ENCODE results near the gene OSBPL7. TPM values are rescaled to one million over a fixed set of nuclear protein-coding genes. Genes with fewer than 3 reads are reported as not detected.

Gene OSBPL7
- total and polyA plus RNA-seq, 2 of the 13 experiments (the other 11 are each of a cell fraction or from before 2014, with no cell fraction given): 4.7 to 6.6 TPM

DNA sequence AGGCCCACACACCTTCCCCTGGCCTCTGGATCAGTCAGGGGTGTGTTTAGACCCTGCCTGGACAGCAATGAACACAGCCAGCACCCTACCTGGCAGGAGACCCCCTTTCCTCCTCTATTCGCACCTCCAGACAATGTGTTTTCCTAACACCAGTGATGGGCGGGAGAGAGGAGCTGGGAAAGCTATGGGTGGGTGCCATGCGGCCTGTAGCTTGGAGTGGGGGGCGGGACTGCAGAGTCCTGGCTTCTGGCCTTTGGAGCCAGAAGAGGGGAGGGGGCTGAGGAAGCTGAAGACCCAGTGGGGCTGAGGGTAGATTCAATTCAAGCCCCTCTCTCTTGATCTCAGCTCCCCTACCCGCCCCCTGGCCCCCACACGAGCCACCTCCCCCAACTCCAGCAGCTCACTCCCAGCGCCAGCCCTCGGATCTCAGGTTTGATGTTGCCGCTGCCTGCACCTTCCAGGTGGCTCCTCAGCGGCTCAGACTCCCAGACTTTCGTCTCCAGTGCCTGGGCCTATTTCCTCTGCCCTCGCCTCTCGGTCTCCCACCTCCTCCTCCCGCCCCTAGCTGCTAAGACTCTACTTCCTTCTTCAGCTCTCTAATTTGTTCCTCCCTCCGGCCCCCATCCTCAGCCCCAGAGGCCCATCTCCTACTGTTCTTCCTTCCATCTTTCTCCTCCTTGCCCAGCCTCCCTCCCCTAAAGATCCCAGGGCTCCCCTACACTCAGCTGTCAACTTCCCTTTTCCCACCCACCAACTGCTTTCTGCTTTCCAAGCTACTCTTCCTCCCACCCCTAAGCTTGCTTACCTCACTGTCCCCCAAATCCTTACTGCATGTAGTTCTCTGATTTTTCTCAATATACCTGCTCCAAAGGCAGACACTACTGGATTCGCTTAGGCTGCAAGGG is 36.2 kb upstream of the OSBPL7 start:
- H3K79me2 ChIP-seq (ENCODE audit: insufficient read depth, low read length): no peaks in the 10 kb centered on the region
- H3K9ac ChIP-seq (ENCODE audit: insufficient read depth, low read depth, low read length): no peak overlapping the region
- no peaks in the 10 kb centered on the region for H3K9me3 ChIP-seq (ENCODE audit: low read length)
- no peak overlapping the region for H3K27ac ChIP-seq (ENCODE audit: extremely low read length, insufficient read depth, low read length)
- no peaks in the 10 kb centered on the region for H3K36me3 ChIP-seq (replicated peaks in 1 of 2; ENCODE audit: control insufficient read depth in 1 of 2, insufficient read depth in 2 of 2, low read length in 2 of 2)
- no peak for ATAC-seq
- peaks cover 10 to 55% of the 10 kb centered on the region in 2 experiments; a peak in 4 of 5 replicates for H3K27me3 ChIP-seq (ENCODE audit: control insufficient read depth in 1 of 2, insufficient read depth in 2 of 2, low read length in 2 of 2)
- CTCF ChIA-PET (ENCODE audit: low intra/inter-chr PET ratio, low total read pairs): no interaction called here
- H4K20me1 ChIP-seq (ENCODE audit: insufficient read depth, low read length): no peaks in the 10 kb centered on the region
- BruUV-seq (replicated peaks): no TSS peak
- DNase-seq (ENCODE audit: low spot score): no peak
- WGBS (ENCODE audit: low lambda C conversion rate): 39% methylated on average over 15 of the region's 16 CpGs
- intact Hi-C loops (cut with micrococcal nuclease; ENCODE audit: unreplicated experiment) (no loop called here), in situ Hi-C loops (cut with HindIII; ENCODE audit: extremely low pct_ligation_motif_present, low pct_unique_long_range_greater_than_20kb) (no loop called here)
- H3K4me2 ChIP-seq (ENCODE audit: low read depth, low read length): no peak overlapping the region
- no peak overlapping the region for H2AFZ ChIP-seq (ENCODE audit: low read length)
- TF ChIP-seq MLLT10 (CRISPR knock-in tag; IDR thresholded peaks at IDR 0.05) (no peak), ZNF225 (CRISPR knock-in tag; IDR thresholded peaks at IDR 0.05) (no peak), SIN3A (IDR thresholded peaks at IDR 0.05; ENCODE audit: borderline replicate concordance, low read depth, low read length) (no peak), RNF2 (conservative IDR thresholded peaks at IDR 0.05; ENCODE audit: low read depth) (no peak), DNMT3B (CRISPR knock-in tag; conservative IDR thresholded peaks at IDR 0.05) (no peak), ZNF484 (CRISPR knock-in tag; IDR thresholded peaks at IDR 0.05; ENCODE audit: borderline replicate concordance, low read depth) (no peak), GZF1 (CRISPR knock-in tag; IDR thresholded peaks at IDR 0.05) (no peak), ZKSCAN8 (CRISPR knock-in tag; IDR thresholded peaks at IDR 0.05; ENCODE audit: borderline replicate concordance) (no peak), HMG20B (CRISPR knock-in tag; conservative IDR thresholded peaks at IDR 0.05) (no peak), ZFP82 (CRISPR knock-in tag; IDR thresholded peaks at IDR 0.05; ENCODE audit: borderline replicate concordance) (no peak), ZMYM4 (CRISPR knock-in tag; IDR thresholded peaks at IDR 0.05) (no peak), ATF7-NPFF (CRISPR knock-in tag; IDR thresholded peaks at IDR 0.05; ENCODE audit: low read depth) (no peak)
- TF ChIP-seq, protein P1, sequence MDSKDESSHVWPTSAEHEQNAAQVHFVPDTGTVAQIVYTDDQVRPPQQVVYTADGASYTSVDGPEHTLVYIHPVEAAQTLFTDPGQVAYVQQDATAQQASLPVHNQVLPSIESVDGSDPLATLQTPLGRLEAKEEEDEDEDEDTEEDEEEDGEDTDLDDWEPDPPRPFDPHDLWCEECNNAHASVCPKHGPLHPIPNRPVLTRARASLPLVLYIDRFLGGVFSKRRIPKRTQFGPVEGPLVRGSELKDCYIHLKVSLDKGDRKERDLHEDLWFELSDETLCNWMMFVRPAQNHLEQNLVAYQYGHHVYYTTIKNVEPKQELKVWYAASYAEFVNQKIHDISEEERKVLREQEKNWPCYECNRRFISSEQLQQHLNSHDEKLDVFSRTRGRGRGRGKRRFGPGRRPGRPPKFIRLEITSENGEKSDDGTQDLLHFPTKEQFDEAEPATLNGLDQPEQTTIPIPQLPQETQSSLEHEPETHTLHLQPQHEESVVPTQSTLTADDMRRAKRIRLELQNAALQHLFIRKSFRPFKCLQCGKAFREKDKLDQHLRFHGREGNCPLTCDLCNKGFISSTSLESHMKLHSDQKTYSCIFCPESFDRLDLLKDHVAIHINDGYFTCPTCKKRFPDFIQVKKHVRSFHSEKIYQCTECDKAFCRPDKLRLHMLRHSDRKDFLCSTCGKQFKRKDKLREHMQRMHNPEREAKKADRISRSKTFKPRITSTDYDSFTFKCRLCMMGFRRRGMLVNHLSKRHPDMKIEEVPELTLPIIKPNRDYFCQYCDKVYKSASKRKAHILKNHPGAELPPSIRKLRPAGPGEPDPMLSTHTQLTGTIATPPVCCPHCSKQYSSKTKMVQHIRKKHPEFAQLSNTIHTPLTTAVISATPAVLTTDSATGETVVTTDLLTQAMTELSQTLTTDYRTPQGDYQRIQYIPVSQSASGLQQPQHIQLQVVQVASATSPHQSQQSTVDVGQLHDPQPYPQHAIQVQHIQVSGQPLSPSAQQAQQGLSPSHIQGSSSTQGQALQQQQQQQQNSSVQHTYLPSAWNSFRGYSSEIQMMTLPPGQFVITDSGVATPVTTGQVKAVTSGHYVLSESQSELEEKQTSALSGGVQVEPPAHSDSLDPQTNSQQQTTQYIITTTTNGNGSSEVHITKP (CRISPR knock-in tag; IDR thresholded peaks at IDR 0.05; ENCODE audit: low read depth): no peak
- TF ChIP-seq, protein P2, sequence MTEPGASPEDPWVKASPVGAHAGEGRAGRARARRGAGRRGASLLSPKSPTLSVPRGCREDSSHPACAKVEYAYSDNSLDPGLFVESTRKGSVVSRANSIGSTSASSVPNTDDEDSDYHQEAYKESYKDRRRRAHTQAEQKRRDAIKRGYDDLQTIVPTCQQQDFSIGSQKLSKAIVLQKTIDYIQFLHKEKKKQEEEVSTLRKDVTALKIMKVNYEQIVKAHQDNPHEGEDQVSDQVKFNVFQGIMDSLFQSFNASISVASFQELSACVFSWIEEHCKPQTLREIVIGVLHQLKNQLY (CRISPR knock-in tag; IDR thresholded peaks at IDR 0.05): no peak
- TF ChIP-seq, protein P3, sequence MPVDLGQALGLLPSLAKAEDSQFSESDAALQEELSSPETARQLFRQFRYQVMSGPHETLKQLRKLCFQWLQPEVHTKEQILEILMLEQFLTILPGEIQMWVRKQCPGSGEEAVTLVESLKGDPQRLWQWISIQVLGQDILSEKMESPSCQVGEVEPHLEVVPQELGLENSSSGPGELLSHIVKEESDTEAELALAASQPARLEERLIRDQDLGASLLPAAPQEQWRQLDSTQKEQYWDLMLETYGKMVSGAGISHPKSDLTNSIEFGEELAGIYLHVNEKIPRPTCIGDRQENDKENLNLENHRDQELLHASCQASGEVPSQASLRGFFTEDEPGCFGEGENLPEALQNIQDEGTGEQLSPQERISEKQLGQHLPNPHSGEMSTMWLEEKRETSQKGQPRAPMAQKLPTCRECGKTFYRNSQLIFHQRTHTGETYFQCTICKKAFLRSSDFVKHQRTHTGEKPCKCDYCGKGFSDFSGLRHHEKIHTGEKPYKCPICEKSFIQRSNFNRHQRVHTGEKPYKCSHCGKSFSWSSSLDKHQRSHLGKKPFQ (CRISPR knock-in tag; IDR thresholded peaks at IDR 0.05; ENCODE audit: insufficient replicate concordance): no peak
- no peak for FAIRE-seq
- POLR2A ChIA-PET: no interaction called here
- peaks cover 11% of the 10 kb centered on the region for H3K4me1 ChIP-seq (ENCODE audit: insufficient read depth, low read length)
- H3K4me3 ChIP-seq (replicated peaks in 1 of 3; ENCODE audit: insufficient read depth in 1 of 3, low read depth in 2 of 3, low read length in 3 of 3): no peak overlapping the region

Measured in HepG2 (cell line).